CD4-positive, alpha-beta T cell treated with Interleukin-10 for 1 hour (primary cell): Measurements from ENCODE around the gene RPS6KA2.

Experiments
- DNase-seq: peaks from one replicate; pipeline ENCODE4 v3.0.0-alpha.2; 2020

RPS6KA2 gene

GRCh38 chr6:166567107-166567506 is 59.9 kb downstream of the RPS6KA2 start:
- no peak for DNase-seq

GRCh38 chr6:166566026-166567011 is 60.7 kb downstream of the RPS6KA2 start:
- DNase-seq = no peak

- no peak for DNase-seq
Observed at GRCh38 chr6:166565084-166565967, 61.7 kb downstream of the RPS6KA2 start.

GRCh38 chr6:166563805-166564204 is 63.2 kb downstream of the RPS6KA2 start:
- no peak for DNase-seq

GRCh38 chr6:166563200-166563599 is 63.9 kb downstream of the RPS6KA2 start:
- no peak for DNase-seq

- no peak for DNase-seq
Observed at GRCh38 chr6:166562726-166563125, 64.3 kb downstream of the RPS6KA2 start.

- no peak for DNase-seq
Observed at GRCh38 chr6:166561771-166562359, 65.2 kb downstream of the RPS6KA2 start.

GRCh38 chr6:166560222-166560621 is 66.8 kb downstream of the RPS6KA2 start:
- no peak for DNase-seq

- no peak for DNase-seq
Observed at GRCh38 chr6:166559662-166560061, 67.4 kb downstream of the RPS6KA2 start.

GRCh38 chr6:166559211-166559610 is 67.8 kb downstream of the RPS6KA2 start:
- DNase-seq = no peak

- DNase-seq = no peak
Observed at GRCh38 chr6:166558156-166559005, 68.7 kb downstream of the RPS6KA2 start.

GRCh38 chr6:166556863-166557322 is 70.2 kb downstream of the RPS6KA2 start:
- peak; percentile 5 for DNase-seq

GRCh38 chr6:166556336-166556735 is 70.7 kb downstream of the RPS6KA2 start:
- no peak for DNase-seq

GRCh38 chr6:166555086-166555485 is 72.0 kb downstream of the RPS6KA2 start:
- no peak for DNase-seq

- no peak for DNase-seq
Observed at GRCh38 chr6:166554316-166554715, 72.7 kb downstream of the RPS6KA2 start.

GRCh38 chr6:166553563-166554271 is 73.3 kb downstream of the RPS6KA2 start:
- DNase-seq = no peak

- no peak for DNase-seq
Observed at GRCh38 chr6:166552600-166552999, 74.5 kb downstream of the RPS6KA2 start.

- no peak for DNase-seq
Observed at GRCh38 chr6:166551754-166552495, 75.1 kb downstream of the RPS6KA2 start.

GRCh38 chr6:166546653-166547052 is 80.4 kb downstream of the RPS6KA2 start:
- DNase-seq = no peak

GRCh38 chr6:166545156-166546034 is 81.7 kb downstream of the RPS6KA2 start:
- no peak for DNase-seq
